HepG2 (cell line): Measurements from ENCODE around the gene S100A16. TPM values are rescaled to one million over a fixed set of nuclear protein-coding genes. Genes with fewer than 3 reads are reported as not detected.

Experiments used
- AHR ChIP-seq: IDR thresholded peaks from 2 replicates; pipeline ENCODE4 v1.6.1; 2018; ENCODE audit warnings: missing genetic modification reagents, missing compliant biosample characterization
- CBX5 ChIP-seq: sonication (generic); formaldehyde crosslinking; IDR thresholded peaks from 2 replicates; pipeline ENCODE4 v1.4.0; 2020; ENCODE audit warnings: missing genetic modification reagents, borderline replicate concordance
- CHCHD3 ChIP-seq: sonication (generic); formaldehyde crosslinking; IDR thresholded peaks from 2 replicates; pipeline ENCODE4 v1.8.0; 2022; ENCODE audit warnings: mild to moderate bottlenecking, missing genetic modification reagents, moderate library complexity
- CREM ChIP-seq, 2 experiments: sonication (generic) in 1 of 2; formaldehyde crosslinking in 1 of 2; IDR thresholded peaks; 2 replicates each; pipeline versions ENCODE4 v1.4.0 to v1.6.1; 2016 to 2020; ENCODE audit warnings: antibody characterized with exemption in 1 of 2, mild to moderate bottlenecking in 1 of 2, missing genetic modification reagents in 1 of 2
- EED ChIP-seq: sonication (generic); formaldehyde crosslinking; IDR thresholded peaks from 2 replicates; pipeline ENCODE4 v1.5.0; 2020; ENCODE audit warnings: mild to moderate bottlenecking, missing genetic modification reagents
- GZF1 ChIP-seq: sonication (generic); formaldehyde crosslinking; IDR thresholded peaks from 2 replicates; pipeline ENCODE4 v1.5.1; 2020; ENCODE audit warnings: mild to moderate bottlenecking, missing genetic modification reagents
- HCFC1 ChIP-seq: fragments of 150-350 bp; IDR thresholded peaks from 2 replicates; pipeline ENCODE4 v1.6.1; 2014; ENCODE audit warnings: low read depth, low read length
- PAX8 ChIP-seq: sonication (generic); formaldehyde crosslinking; IDR thresholded peaks from 2 replicates; pipeline ENCODE4 v1.8.0; 2022; ENCODE audit warnings: mild to moderate bottlenecking, missing genetic modification reagents, borderline replicate concordance
- RORA ChIP-seq: sonication (generic); formaldehyde crosslinking; IDR thresholded peaks from 2 replicates; pipeline ENCODE4 v1.5.0; 2020; ENCODE audit warnings: mild to moderate bottlenecking, missing genetic modification reagents, moderate library complexity
- SKI ChIP-seq: fragments of 450-650 bp; IDR thresholded peaks from one replicate; pipeline ENCODE4 v1.6.1; 2018; ENCODE audit warnings: mild to moderate bottlenecking; ENCODE audit not compliant: partially characterized antibody
- ZNF121 ChIP-seq: sonication (generic); formaldehyde crosslinking; IDR thresholded peaks from 2 replicates; pipeline ENCODE4 v1.5.0; 2020; ENCODE audit warnings: mild to moderate bottlenecking, missing genetic modification reagents
- ZNF232 ChIP-seq: sonication (generic); formaldehyde crosslinking; IDR thresholded peaks from 2 replicates; pipeline ENCODE4 v1.4.0; 2020; ENCODE audit warnings: missing genetic modification reagents, borderline replicate concordance
- ZNF251 ChIP-seq: sonication (generic); formaldehyde crosslinking; IDR thresholded peaks from 2 replicates; pipeline ENCODE4 v1.9.0; 2021; ENCODE audit warnings: mild to moderate bottlenecking, missing genetic modification reagents
- ZNF3 ChIP-seq: IDR thresholded peaks from 2 replicates; pipeline ENCODE4 v1.7.0; 2017; ENCODE audit warnings: inconsistent platforms
- ZNF30 ChIP-seq: sonication (generic); formaldehyde crosslinking; IDR thresholded peaks from 2 replicates; pipeline ENCODE4 v1.5.0; 2020; ENCODE audit warnings: mild to moderate bottlenecking, missing genetic modification reagents
- ZNF547 ChIP-seq: sonication (generic); formaldehyde crosslinking; IDR thresholded peaks from 2 replicates; pipeline ENCODE4 v1.5.1; 2020; ENCODE audit warnings: mild to moderate bottlenecking, missing genetic modification reagents
- ZNF749 ChIP-seq: sonication (generic); formaldehyde crosslinking; IDR thresholded peaks from 2 replicates; pipeline ENCODE4 v1.8.0; 2022; ENCODE audit warnings: mild to moderate bottlenecking, missing genetic modification reagents, moderate library complexity, borderline replicate concordance
- ZNF768 ChIP-seq: sonication (generic); formaldehyde crosslinking; IDR thresholded peaks from 2 replicates; pipeline ENCODE4 v1.4.0; 2020; ENCODE audit warnings: missing genetic modification reagents
- polyA plus RNA-seq, 8 experiments: library from polyadenylated mRNA; depleted of rRNA in 3 of 8; stranded (reverse) in 7 of 8; unstranded in 1 of 8; fragments of >200 nt; fragmentation: Illumina TruSeq in 4 of 8; extraction: Trizol in 4 of 8; gene quantifications; 2 replicates each; pipeline versions ENCODE4 v1.2.1 to v1.2.3, GENCODE V29; 2011 to 2016; ENCODE audit warnings: low read depth in 4 of 8, missing spikeins in 1 of 8, mixed read lengths in 1 of 8; ENCODE audit not compliant: insufficient read depth in 1 of 8
- total RNA-seq, 5 experiments: library from RNA; depleted of rRNA; stranded (reverse); fragments of >200 nt; fragmentation: Illumina TruSeq; extraction: Trizol; gene quantifications; 2 replicates each; pipeline ENCODE4 v1.2.3, GENCODE V29; 2016; ENCODE audit warnings: low read depth in 1 of 5
- TF ChIP-seq, protein P1 (sequence below): sonication (generic); formaldehyde crosslinking; conservative IDR thresholded peaks from 2 replicates; pipeline ENCODE4 v1.8.0; 2022; ENCODE audit warnings: low read depth, missing genetic modification reagents
- TF ChIP-seq, protein P2 (sequence below): sonication (generic); formaldehyde crosslinking; IDR thresholded peaks from 2 replicates; pipeline ENCODE4 v1.4.0; 2020; ENCODE audit warnings: missing genetic modification reagents, mild to moderate bottlenecking, borderline replicate concordance
- TF ChIP-seq, protein P3 (sequence below): sonication (generic); formaldehyde crosslinking; IDR thresholded peaks from 2 replicates; pipeline ENCODE4 v1.4.0; 2020; ENCODE audit warnings: missing genetic modification reagents
- TF ChIP-seq, protein P4 (sequence below): sonication (generic); formaldehyde crosslinking; IDR thresholded peaks from 2 replicates; pipeline ENCODE4 v1.8.1; 2023; ENCODE audit warnings: mild to moderate bottlenecking, inconsistent platforms, moderate library complexity, missing genetic modification reagents, borderline replicate concordance

S100A16 gene
- total and polyA plus RNA-seq, 2 of the 13 experiments (the other 11 are each of a cell fraction or from before 2014, with no cell fraction given): 46.0 to 195 TPM

DNA sequence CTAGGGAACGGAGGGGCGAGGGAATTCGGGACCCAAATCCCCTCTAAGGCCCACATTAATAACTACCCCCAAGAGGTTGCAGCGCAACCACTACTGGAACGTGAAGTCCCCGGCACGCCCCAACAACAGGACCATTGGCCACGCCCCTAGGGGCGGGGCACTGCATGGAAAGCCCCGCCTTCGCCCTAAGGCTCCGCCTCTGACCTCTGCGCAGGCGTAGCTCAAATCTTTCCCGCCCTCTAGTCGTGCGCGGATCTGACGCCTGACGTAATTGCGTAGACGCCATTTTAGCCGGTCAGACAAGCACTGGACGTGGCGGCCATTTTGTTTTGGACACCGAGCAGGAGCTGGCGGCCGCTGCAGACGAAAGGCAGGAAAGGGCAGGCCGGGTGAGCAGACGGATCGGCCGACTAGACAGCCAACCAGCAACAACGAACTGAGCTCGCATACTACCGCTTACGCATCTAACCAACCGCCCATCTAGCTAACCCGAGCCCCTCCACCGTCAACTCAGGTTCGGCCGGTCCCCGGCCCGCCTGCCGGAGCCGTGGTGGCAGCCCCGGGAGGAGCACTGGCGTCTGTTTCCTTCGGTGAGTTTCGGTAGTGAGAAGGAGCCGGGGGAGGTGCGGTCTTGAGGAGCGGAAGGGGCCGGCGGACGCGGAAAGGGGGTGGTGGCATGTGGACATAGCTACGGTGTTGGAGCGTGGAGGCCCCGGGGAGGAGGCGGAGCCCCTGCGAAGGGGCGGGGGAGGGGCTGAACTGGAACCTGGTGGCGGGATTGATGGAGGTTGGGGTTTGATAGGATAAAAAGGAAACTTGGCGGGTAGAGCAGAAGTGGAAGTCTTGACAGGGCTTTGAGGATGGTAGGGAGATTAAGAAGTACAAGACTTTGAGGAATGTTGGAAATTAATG, 21.1 kb upstream of the S100A16 start, which contains the start of gene CHTOP (continued):
- TF ChIP-seq, protein P1, sequence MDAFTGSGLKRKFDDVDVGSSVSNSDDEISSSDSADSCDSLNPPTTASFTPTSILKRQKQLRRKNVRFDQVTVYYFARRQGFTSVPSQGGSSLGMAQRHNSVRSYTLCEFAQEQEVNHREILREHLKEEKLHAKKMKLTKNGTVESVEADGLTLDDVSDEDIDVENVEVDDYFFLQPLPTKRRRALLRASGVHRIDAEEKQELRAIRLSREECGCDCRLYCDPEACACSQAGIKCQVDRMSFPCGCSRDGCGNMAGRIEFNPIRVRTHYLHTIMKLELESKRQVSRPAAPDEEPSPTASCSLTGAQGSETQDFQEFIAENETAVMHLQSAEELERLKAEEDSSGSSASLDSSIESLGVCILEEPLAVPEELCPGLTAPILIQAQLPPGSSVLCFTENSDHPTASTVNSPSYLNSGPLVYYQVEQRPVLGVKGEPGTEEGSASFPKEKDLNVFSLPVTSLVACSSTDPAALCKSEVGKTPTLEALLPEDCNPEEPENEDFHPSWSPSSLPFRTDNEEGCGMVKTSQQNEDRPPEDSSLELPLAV (CRISPR knock-in tag): no peak
- TF ChIP-seq ZNF768 (CRISPR knock-in tag) (no peak; the same call in 1 of the 2 replicates), CBX5 (0 out of 2 replicates have a peak, but pooled peaks have one; percentile 16), PAX8 (CRISPR knock-in tag) (no peak), ZNF749 (no peak), AHR (CRISPR knock-in tag) (no peak; the same call in 1 of the 2 replicates), SKI (peak; percentile 24), CHCHD3 (no peak), GZF1 (CRISPR knock-in tag) (no peak), ZNF232 (CRISPR knock-in tag) (0 out of 2 replicates have a peak, but pooled peaks have one; percentile 45), EED (CRISPR knock-in tag) (peak; percentile 65; the same call in 1 of the 2 replicates), ZNF547 (peak; percentile 88), ZNF30 (CRISPR knock-in tag) (no peak), ZNF3 (0 out of 2 replicates have a peak, but pooled peaks have one; percentile 24), RORA (CRISPR knock-in tag) (no peak), ZNF251 (CRISPR knock-in tag) (no peak), ZNF121 (CRISPR knock-in tag) (no peak), CREM (IDR thresholded peaks at IDR 0.05) (peak; percentile 87), CREM (CRISPR knock-in tag; IDR thresholded peaks at IDR 0.05) (no peak; the same call in 1 of the 2 replicates), HCFC1 (peak; percentile 32; the same call in 1 of the 2 replicates)
- TF ChIP-seq, protein P2, sequence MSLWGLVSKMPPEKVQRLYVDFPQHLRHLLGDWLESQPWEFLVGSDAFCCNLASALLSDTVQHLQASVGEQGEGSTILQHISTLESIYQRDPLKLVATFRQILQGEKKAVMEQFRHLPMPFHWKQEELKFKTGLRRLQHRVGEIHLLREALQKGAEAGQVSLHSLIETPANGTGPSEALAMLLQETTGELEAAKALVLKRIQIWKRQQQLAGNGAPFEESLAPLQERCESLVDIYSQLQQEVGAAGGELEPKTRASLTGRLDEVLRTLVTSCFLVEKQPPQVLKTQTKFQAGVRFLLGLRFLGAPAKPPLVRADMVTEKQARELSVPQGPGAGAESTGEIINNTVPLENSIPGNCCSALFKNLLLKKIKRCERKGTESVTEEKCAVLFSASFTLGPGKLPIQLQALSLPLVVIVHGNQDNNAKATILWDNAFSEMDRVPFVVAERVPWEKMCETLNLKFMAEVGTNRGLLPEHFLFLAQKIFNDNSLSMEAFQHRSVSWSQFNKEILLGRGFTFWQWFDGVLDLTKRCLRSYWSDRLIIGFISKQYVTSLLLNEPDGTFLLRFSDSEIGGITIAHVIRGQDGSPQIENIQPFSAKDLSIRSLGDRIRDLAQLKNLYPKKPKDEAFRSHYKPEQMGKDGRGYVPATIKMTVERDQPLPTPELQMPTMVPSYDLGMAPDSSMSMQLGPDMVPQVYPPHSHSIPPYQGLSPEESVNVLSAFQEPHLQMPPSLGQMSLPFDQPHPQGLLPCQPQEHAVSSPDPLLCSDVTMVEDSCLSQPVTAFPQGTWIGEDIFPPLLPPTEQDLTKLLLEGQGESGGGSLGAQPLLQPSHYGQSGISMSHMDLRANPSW (CRISPR knock-in tag): peak; percentile 30; the same call in 1 of the 2 replicates
- TF ChIP-seq, protein P3, sequence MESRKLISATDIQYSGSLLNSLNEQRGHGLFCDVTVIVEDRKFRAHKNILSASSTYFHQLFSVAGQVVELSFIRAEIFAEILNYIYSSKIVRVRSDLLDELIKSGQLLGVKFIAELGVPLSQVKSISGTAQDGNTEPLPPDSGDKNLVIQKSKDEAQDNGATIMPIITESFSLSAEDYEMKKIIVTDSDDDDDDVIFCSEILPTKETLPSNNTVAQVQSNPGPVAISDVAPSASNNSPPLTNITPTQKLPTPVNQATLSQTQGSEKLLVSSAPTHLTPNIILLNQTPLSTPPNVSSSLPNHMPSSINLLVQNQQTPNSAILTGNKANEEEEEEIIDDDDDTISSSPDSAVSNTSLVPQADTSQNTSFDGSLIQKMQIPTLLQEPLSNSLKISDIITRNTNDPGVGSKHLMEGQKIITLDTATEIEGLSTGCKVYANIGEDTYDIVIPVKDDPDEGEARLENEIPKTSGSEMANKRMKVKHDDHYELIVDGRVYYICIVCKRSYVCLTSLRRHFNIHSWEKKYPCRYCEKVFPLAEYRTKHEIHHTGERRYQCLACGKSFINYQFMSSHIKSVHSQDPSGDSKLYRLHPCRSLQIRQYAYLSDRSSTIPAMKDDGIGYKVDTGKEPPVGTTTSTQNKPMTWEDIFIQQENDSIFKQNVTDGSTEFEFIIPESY: no peak
- TF ChIP-seq, protein P4, sequence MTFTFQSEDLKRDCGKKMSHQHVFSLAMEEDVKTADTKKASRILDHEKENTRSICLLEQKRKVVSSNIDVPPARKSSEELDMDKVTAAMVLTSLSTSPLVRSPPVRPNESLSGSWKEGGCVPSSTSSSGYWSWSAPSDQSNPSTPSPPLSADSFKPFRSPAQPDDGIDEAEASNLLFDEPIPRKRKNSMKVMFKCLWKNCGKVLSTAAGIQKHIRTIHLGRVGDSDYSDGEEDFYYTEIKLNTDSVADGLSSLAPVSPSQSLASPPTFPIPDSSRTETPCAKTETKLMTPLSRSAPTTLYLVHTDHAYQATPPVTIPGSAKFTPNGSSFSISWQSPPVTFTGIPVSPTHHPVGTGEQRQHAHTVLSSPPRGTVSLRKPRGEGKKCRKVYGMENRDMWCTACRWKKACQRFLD (CRISPR knock-in tag): 0 out of 2 replicates have a peak, but pooled peaks have one; percentile 53
